Head of caudate nucleus (tissue), 42 donors: ENCODE data around the gene ARHGAP18.

Experiments used
- DNase-seq, 42 donors: peaks; one replicate each; pipeline versions ENCODE4 v3.0.0 to v3.0.0-alpha.2; 2020 to 2021; ENCODE audit warnings: mixed read lengths in 7 of 42
- intact Hi-C: fragments of 100-400 bp; cut with DNase I; formaldehyde crosslinking; loops from one replicate; pipeline ENCODE4 v1.15.0; 2022

The ARHGAP18 gene

GRCh38 chr6:129730477-129731165, 20.6 kb upstream of the ARHGAP18 start:
- intact Hi-C loops = loop anchor here (10.0 kb wide), 1 partner anchor 126 kb away; no protein-coding TSS in a partner anchor
- peak in 4 of 42 donors; percentile 14 to 25 (median 17) for DNase-seq

- intact Hi-C loops = no loop called here
- no peak for DNase-seq
Measured at GRCh38 chr6:129726650-129727049, 16.7 kb upstream of the ARHGAP18 start.

- DNase-seq = no peak
- intact Hi-C loops = no loop called here
Measured at GRCh38 chr6:129725341-129725740, 15.4 kb upstream of the ARHGAP18 start.

GRCh38 chr6:129719692-129720091, 9.7 kb upstream of the ARHGAP18 start:
- DNase-seq = no peak
- intact Hi-C loops = no loop called here

- DNase-seq = no peak
- intact Hi-C loops = no loop called here
Measured at GRCh38 chr6:129717277-129717676, 7.3 kb upstream of the ARHGAP18 start.

GRCh38 chr6:129713806-129714333, 3.9 kb upstream of the ARHGAP18 start:
- intact Hi-C loops = no loop called here
- DNase-seq = no peak

- intact Hi-C loops = no loop called here
- no peak for DNase-seq
Measured at GRCh38 chr6:129711271-129711631, 1.3 kb upstream of the ARHGAP18 start.

GRCh38 chr6:129710450-129711270, 683 bp upstream of the ARHGAP18 start:
- intact Hi-C loops = no loop called here
- DNase-seq = no peak

- peak in 5 of 42 donors; percentile 12 to 47 (median 15) for DNase-seq
- intact Hi-C loops = no loop called here
Measured at GRCh38 chr6:129709196-129709768, 695 bp downstream of the ARHGAP18 start.

GRCh38 chr6:129708496-129709195, 1.3 kb downstream of the ARHGAP18 start:
- no peak for DNase-seq
- intact Hi-C loops = no loop called here

- intact Hi-C loops = no loop called here
- no peak for DNase-seq
Measured at GRCh38 chr6:129707882-129708495, 2.0 kb downstream of the ARHGAP18 start.

GRCh38 chr6:129707028-129707427, 2.9 kb downstream of the ARHGAP18 start:
- no peak for DNase-seq
- intact Hi-C loops = no loop called here

- no peak for DNase-seq
- intact Hi-C loops = no loop called here
Measured at GRCh38 chr6:129705212-129705611, 4.8 kb downstream of the ARHGAP18 start.

- intact Hi-C loops = no loop called here
- DNase-seq = no peak
Measured at GRCh38 chr6:129704708-129705107, 5.3 kb downstream of the ARHGAP18 start.

GRCh38 chr6:129701721-129702455, 8.1 kb downstream of the ARHGAP18 start:
- no peak for DNase-seq
- intact Hi-C loops = no loop called here

- no peak for DNase-seq
- intact Hi-C loops = no loop called here
Measured at GRCh38 chr6:129700666-129701065, 9.3 kb downstream of the ARHGAP18 start.

GRCh38 chr6:129699659-129700058, 10.3 kb downstream of the ARHGAP18 start:
- intact Hi-C loops = no loop called here
- DNase-seq = no peak

GRCh38 chr6:129698430-129698829, 11.5 kb downstream of the ARHGAP18 start:
- intact Hi-C loops = no loop called here
- no peak for DNase-seq
